ENCODE data around the gene HOTAIR. TPM values are rescaled to one million over a fixed set of nuclear protein-coding genes. Genes with fewer than 3 reads are reported as not detected.

Gene HOTAIR
- total and polyA plus RNA-seq, 2 donors (not counting 3 experiments of a cell fraction or from before 2014, with no cell fraction given): not detected

GRCh38 chr12:54010053-54010971, 35.6 kb upstream of the HOTAIR start:
- H4K20me1 ChIP-seq (replicated peaks; ENCODE audit: control insufficient read depth, extremely low read depth, insufficient read depth, low read length): no peaks in the 10 kb centered on the region
- TF ChIP-seq EZH2 (IDR thresholded peaks at IDR 0.05; ENCODE audit: borderline replicate concordance, low read depth, low read length, severe bottlenecking) (no peak), JUN (IDR thresholded peaks at IDR 0.05; ENCODE audit: borderline replicate concordance, insufficient read depth, insufficient read length, low read depth) (no peak), POLR2AphosphoS5 (IDR thresholded peaks at IDR 0.05; ENCODE audit: insufficient read depth, low read depth, low read length) (no peak), GATA2 (IDR thresholded peaks at IDR 0.05; ENCODE audit: insufficient read depth, insufficient read length, low read depth, low read length) (no peak), MYC (IDR thresholded peaks at IDR 0.05; ENCODE audit: low read depth, low read length) (no peak), CTCF (IDR thresholded peaks at IDR 0.05; ENCODE audit: extremely low read depth in 1 of 2, insufficient read depth in 1 of 2, low read depth in 1 of 2, low read length in 2 of 2) (no peak), POLR2A (IDR thresholded peaks at IDR 0.05; ENCODE audit: low read depth, low read length) (no peak), FOS (IDR thresholded peaks at IDR 0.05; ENCODE audit: borderline replicate concordance, insufficient read depth, low read length) (no peak), MAX (IDR thresholded peaks at IDR 0.05; ENCODE audit: insufficient read depth, insufficient read length) (no peak)
- no peak overlapping the region for H3K4me3 ChIP-seq (replicated peaks in 1 of 3; ENCODE audit: insufficient read depth in 1 of 3, low read depth in 1 of 3, low read length in 3 of 3)
- H3K36me3 ChIP-seq (ENCODE audit: control insufficient read depth in 2 of 2, extremely low read depth in 1 of 2, insufficient read depth in 2 of 2, low read length in 2 of 2): no peaks in the 10 kb centered on the region
- ChIA-PET POLR2A (no interaction called here), CTCF (interaction anchor here (17.0 kb wide), 1 partner anchor 186 kb away, joined by 616 read pairs; the partner anchor contains the start of gene SMUG1)
- no peak overlapping the region for H2AFZ ChIP-seq (ENCODE audit: low read depth, low read length)
- H3K27ac ChIP-seq (ENCODE audit: insufficient read depth, low read depth, low read length): no peak overlapping the region
- H3K4me1 ChIP-seq (ENCODE audit: control insufficient read depth, extremely low read depth, insufficient read depth, low read length): no peaks in the 10 kb centered on the region
- peaks cover 82 to 90% of the 10 kb centered on the region in 2 experiments for H3K27me3 ChIP-seq (ENCODE audit: control insufficient read depth in 2 of 2, insufficient read depth in 2 of 2, low read length in 2 of 2)
- DNase-seq (ENCODE audit: low read depth, low spot score) (no peak), FAIRE-seq (no peak)
- no TSS peak for BruUV-seq (replicated peaks)
- no peak overlapping the region for H3K4me2 ChIP-seq (ENCODE audit: insufficient read depth, low read length)
- no peaks in the 10 kb centered on the region for H3K9me1 ChIP-seq (replicated peaks; ENCODE audit: control insufficient read depth, extremely low read depth, insufficient read depth, low read length)
- dilution Hi-C loops (cut with MboI; ENCODE audit: extremely low pct_ligation_motif_present, low sequenced_read_pairs) (no loop called here), intact Hi-C loops (cut with micrococcal nuclease) (no loop called here)
- no peak overlapping the region for H3K9ac ChIP-seq (replicated peaks; ENCODE audit: extremely low read depth, insufficient read depth, low read length)
- H3K79me2 ChIP-seq (ENCODE audit: control insufficient read depth, insufficient read depth, low read length): no peaks in the 10 kb centered on the region
- no peaks in the 10 kb centered on the region for H3K9me3 ChIP-seq (replicated peaks; ENCODE audit: control insufficient read depth, insufficient read depth, low read length)
